Parathyroid adenoma (tissue), 2 donors: ENCODE measurements around the gene CDYL2.

Experiments used
- H2AFZ ChIP-seq: fragments of 300-600 bp; sonication (generic); one replicate; pipeline ENCODE4 v1.7.0; 2017; ENCODE audit warnings: antibody characterized with exemption, mild to moderate bottlenecking
- H3K27ac ChIP-seq: fragments of 300-600 bp; sonication (generic); one replicate; pipeline ENCODE4 v1.7.0; 2017
- H3K27me3 ChIP-seq: fragments of 300-600 bp; sonication (generic); one replicate; pipeline ENCODE4 v1.7.0; 2017; ENCODE audit warnings: low read length; ENCODE audit not compliant: control insufficient read depth, insufficient read depth
- H3K36me3 ChIP-seq: fragments of 300-600 bp; sonication (generic); one replicate; pipeline ENCODE4 v1.7.0; 2017; ENCODE audit warnings: low read length; ENCODE audit not compliant: control insufficient read depth, insufficient read depth
- H3K4me1 ChIP-seq: fragments of 300-600 bp; sonication (generic); one replicate; pipeline ENCODE4 v1.7.0; 2017; ENCODE audit warnings: control low read depth
- H3K4me2 ChIP-seq: fragments of 300-600 bp; sonication (generic); one replicate; pipeline ENCODE4 v1.7.0; 2017; ENCODE audit warnings: low read length
- H3K4me3 ChIP-seq: fragments of 300-600 bp; sonication (generic); one replicate; pipeline ENCODE4 v1.7.0; 2017; ENCODE audit warnings: low read depth, low read length
- H3K79me2 ChIP-seq: fragments of 300-600 bp; sonication (generic); one replicate; pipeline ENCODE4 v1.7.0; 2017; ENCODE audit warnings: control low read depth
- H3K9ac ChIP-seq: fragments of 300-600 bp; sonication (generic); one replicate; pipeline ENCODE4 v1.7.0; 2017; ENCODE audit warnings: mild to moderate bottlenecking
- H3K9me3 ChIP-seq: fragments of 300-600 bp; sonication (generic); one replicate; pipeline ENCODE4 v1.7.0; 2017; ENCODE audit warnings: low read length; ENCODE audit not compliant: control insufficient read depth
- CTCF ChIP-seq: fragments of 300-600 bp; sonication (generic); IDR thresholded peaks from one replicate; pipeline ENCODE4 v1.7.0; 2017; ENCODE audit warnings: antibody characterized with exemption, mild to moderate bottlenecking
- donor health status: primary hyperparathyroidism.

The CDYL2 gene

DNA sequence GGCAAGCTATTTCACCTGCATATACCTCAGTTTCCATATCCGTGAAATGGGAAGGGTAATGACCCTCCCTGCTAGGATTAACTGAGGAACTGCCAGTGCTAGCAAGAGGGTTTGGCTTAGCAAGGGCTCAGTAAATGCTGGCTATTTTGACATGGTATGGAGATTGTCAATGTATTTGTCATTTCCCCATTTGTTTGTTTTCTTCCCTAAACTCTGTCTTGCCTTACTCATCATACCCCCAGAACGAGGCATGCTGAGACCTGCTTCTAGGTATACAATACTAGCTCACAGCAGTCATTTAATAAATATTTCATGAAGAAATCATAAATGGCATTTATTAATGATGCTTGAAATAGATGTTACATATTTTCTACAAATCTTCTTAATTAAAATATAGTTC lies 139.6 kb downstream of the CDYL2 start:
- no peaks in the 10 kb centered on the region for H3K4me1 ChIP-seq
- H3K9me3 ChIP-seq, result no peaks in the 10 kb centered on the region
- no peaks in the 10 kb centered on the region for H3K79me2 ChIP-seq
- no peak for TF ChIP-seq CTCF
- no peak overlapping the region for H2AFZ ChIP-seq
- no peak overlapping the region for H3K27ac ChIP-seq
- H3K27me3 ChIP-seq, result no peaks in the 10 kb centered on the region
- no peak overlapping the region for H3K9ac ChIP-seq
- no peak overlapping the region for H3K4me2 ChIP-seq
- no peak overlapping the region for H3K4me3 ChIP-seq
- H3K36me3 ChIP-seq, result no peaks in the 10 kb centered on the region

DNA sequence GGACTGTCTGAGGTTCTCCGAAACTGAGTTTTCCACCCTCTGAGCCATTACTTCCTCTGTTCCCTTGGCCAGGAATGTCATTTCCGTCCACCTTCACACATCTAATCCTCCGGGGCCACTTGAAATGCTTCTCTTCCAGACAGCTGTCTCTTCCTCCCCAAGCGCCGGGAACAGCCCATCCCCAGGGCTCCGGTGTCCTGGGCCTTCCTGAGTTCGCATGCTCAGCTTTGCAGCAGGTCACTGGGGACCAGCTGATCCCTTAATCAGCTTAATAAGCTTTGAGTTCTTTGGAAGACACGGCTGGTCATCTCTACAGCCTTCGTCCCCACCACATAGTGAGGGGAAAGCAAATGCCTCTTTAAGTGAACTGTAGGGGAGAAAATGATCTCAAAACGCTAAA lies 140.2 kb downstream of the CDYL2 start:
- Histone ChIP-seq H3K27me3 (no peaks in the 10 kb centered on the region), H3K4me2 (no peak overlapping the region), H2AFZ (no peak overlapping the region), H3K4me3 (no peak overlapping the region), H3K9me3 (no peaks in the 10 kb centered on the region), H3K36me3 (no peaks in the 10 kb centered on the region), H3K9ac (no peak overlapping the region), H3K27ac (no peak overlapping the region), H3K79me2 (no peaks in the 10 kb centered on the region), H3K4me1 (no peaks in the 10 kb centered on the region)
- TF ChIP-seq CTCF, result no peak

DNA sequence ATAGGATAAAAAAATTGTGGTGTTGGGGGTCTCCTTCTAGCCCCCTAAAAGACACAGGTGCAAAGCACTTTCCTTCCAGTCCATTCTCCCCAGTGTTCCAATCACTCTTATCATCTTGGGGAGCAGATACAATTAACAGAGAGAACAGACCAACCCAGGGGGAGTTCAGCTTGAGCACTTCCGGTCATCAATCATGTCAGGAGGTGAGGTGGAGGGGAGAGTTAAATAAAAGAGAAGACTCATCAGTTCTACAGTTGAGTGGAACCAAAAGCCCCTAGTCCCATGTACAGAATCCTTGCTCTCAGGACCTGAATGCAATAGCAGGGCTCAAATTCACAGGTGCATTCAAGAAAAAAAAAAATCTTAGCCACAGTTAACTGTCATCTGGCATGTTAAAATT lies 141.3 kb downstream of the CDYL2 start:
- Histone ChIP-seq H3K27me3 (no peaks in the 10 kb centered on the region), H3K9me3 (no peaks in the 10 kb centered on the region), H3K4me3 (no peak overlapping the region), H3K79me2 (no peaks in the 10 kb centered on the region), H2AFZ (no peak overlapping the region), H3K9ac (no peak overlapping the region), H3K27ac (no peak overlapping the region), H3K4me2 (no peak overlapping the region), H3K36me3 (no peaks in the 10 kb centered on the region), H3K4me1 (no peaks in the 10 kb centered on the region)
- TF ChIP-seq CTCF, result no peak

- H3K4me1 ChIP-seq, result peaks cover 5% of the 10 kb centered on the region
- no peak overlapping the region for H3K4me3 ChIP-seq
- H3K79me2 ChIP-seq, result no peaks in the 10 kb centered on the region
- no peak overlapping the region for H2AFZ ChIP-seq
- no peak overlapping the region for H3K9ac ChIP-seq
- no peaks in the 10 kb centered on the region for H3K9me3 ChIP-seq
- TF ChIP-seq CTCF, result no peak
- no peak overlapping the region for H3K4me2 ChIP-seq
- H3K36me3 ChIP-seq, result no peaks in the 10 kb centered on the region
- H3K27me3 ChIP-seq, result no peaks in the 10 kb centered on the region
- no peak overlapping the region for H3K27ac ChIP-seq
These were observed 144.5 kb downstream of the CDYL2 start for GRCh38 chr16:80659865-80660264.

GRCh38 chr16:80656711-80657150 lies 147.7 kb downstream of the CDYL2 start:
- H3K79me2 ChIP-seq, result no peaks in the 10 kb centered on the region
- no peak overlapping the region for H3K27ac ChIP-seq
- no peaks in the 10 kb centered on the region for H3K27me3 ChIP-seq
- no peak overlapping the region for H3K4me2 ChIP-seq
- H2AFZ ChIP-seq, result peak overlapping the region; percentile 54
- H3K9ac ChIP-seq, result no peak overlapping the region
- no peaks in the 10 kb centered on the region for H3K9me3 ChIP-seq
- TF ChIP-seq CTCF, result no peak
- H3K4me1 ChIP-seq, result peaks cover 5% of the 10 kb centered on the region
- no peak overlapping the region for H3K4me3 ChIP-seq
- no peaks in the 10 kb centered on the region for H3K36me3 ChIP-seq
